Midbrain (tissue), 1 donor: ENCODE measurements around the gene ADD3.

Source experiments
- DNase-seq: peaks from one replicate; lab custom pipeline; 2025; lab: John Stamatoyannopoulos, UW

Gene ADD3

GRCh38 chr10:110002801-110003523, 4.8 kb upstream of the ADD3 start:
- DNase-seq = no peak

- DNase-seq = peak; percentile 38
Measured at GRCh38 chr10:110003524-110003885, 4.3 kb upstream of the ADD3 start.

DNA sequence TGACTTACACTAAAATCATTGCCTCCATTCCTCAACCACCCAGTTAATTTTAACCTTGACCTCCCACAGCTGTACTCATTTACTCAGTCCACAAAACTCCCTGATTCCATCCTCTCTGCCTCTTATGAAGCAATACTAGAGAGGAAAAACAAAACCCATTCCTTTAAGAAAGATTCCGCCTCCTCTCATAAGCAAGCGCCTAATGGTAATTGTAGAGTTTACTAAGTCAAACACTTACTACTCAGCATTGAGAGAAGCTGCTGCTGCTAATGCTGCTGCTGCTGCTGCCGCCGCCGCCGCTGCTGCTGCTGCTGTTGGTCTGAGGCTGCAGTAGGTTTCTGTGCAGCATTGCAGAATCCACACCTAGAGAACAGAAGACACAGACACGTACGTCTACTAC, 2.1 kb upstream of the ADD3 start:
- DNase-seq = peak; percentile 59

- peak; percentile 69 for DNase-seq
Measured at GRCh38 chr10:110006358-110007160, 1.2 kb upstream of the ADD3 start.

DNA sequence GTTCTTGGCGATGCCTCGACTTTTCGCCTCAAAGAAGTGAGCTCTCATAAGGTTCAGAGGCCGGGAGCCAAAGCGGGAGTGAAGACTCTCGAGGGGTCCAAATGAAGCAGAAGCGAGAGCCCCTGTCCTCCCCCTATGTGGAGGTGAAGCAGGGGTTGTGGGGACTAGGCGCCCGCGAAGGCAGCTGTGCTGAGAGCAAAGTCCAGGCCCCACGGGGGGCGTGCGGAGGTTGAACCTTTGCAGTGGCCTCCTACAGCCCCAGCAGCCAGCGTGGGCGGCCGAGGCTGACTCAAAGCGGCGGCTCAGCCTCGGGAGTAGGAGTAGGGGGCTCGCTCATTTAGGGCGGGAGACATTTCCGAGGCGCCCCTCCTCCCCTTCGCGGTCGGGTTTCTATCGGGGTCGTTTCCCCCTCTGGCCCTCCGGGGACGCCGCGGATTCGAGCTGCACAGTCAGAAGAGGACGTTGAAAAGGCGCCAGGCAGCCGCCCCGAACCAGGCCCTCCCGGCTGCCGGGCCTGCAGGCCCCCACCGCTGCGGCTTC, 553 bp upstream of the ADD3 start:
- DNase-seq = no peak

GRCh38 chr10:110008518-110009339, 945 bp downstream of the ADD3 start:
- peak; percentile 25 for DNase-seq

- no peak for DNase-seq
Measured at GRCh38 chr10:110009736-110010475, 2.1 kb downstream of the ADD3 start.

- no peak for DNase-seq
Measured at GRCh38 chr10:110010486-110011378, 2.9 kb downstream of the ADD3 start.

- DNase-seq = no peak
Measured at GRCh38 chr10:110011681-110012080, 3.9 kb downstream of the ADD3 start.

- DNase-seq = no peak
Measured at GRCh38 chr10:110013630-110014293, 6.0 kb downstream of the ADD3 start.

GRCh38 chr10:110016039-110016438, 8.3 kb downstream of the ADD3 start:
- peak; percentile 14 for DNase-seq

DNA sequence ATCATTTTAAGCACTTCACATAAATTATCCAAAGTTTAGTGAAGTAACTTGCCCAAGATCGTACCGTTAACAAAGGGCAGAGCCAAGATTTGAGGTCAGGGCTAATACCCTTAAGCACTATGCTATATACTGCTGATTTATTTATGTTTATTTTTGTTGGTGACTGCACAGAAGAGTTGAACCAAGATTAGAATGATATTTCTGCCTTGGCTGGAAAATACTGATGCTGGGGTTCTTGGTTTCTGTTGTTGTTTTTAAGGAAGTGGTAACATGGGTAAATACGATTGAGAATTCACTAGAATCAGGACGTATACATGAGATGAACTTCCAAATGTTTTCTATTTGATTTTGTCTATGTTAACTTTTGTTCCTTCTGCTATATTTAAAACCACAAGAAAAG, 9.3 kb downstream of the ADD3 start:
- no peak for DNase-seq

DNA sequence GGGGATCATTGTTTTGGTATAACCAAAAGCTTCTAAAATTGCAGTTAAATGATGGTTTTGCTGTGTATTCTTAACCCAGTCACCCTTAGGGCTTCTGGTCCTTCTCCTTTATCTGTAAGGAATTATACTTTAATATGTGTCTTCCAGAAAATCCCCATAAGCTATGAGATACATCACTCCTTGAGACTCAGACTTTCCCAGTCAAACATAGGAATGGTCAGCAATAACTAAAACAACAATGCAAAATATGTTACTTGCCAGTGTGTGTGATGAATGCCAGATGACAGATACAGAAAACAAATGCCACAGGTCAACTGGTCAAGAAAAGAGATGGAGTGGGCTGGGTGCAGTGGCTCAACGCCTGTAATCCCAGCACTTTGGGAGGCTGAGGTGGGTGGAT, 10.1 kb downstream of the ADD3 start:
- no peak for DNase-seq

- no peak for DNase-seq
Measured at GRCh38 chr10:110020265-110020664, 12.5 kb downstream of the ADD3 start.

- DNase-seq = no peak
Measured at GRCh38 chr10:110022716-110023504, 15.1 kb downstream of the ADD3 start.

DNA sequence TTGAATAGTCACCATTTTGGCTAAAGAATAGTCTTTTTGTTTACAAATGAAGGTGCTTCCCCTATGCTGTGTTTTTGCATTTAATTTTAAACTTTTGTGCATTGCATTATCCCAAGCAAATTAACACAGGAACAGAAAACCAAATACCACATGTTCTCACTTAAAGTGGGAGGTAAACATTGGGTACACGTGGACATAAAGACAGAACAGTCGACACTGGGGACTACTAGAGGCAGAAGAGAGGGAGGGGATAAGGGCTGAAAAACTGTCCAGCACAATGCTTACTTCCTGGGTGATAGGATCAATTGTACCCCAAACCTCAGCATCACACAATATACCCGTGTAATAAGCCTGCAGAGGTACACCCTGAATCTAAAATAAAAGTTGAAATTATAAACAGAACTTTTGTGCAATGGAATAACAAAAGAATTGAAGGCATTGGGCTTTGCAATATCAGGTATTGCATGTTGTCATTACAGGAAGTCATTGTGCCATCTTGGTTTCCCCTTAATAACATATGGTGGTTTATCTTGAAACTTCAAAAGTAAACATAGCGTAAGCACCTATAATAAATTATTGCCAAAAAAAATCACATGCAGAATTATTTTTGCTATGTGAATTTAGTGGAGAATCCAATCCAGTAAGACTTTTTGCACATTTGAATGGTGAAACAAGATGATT, 16.1 kb downstream of the ADD3 start:
- no peak for DNase-seq

GRCh38 chr10:110029450-110029849, 21.7 kb downstream of the ADD3 start:
- no peak for DNase-seq
